Measurements from ENCODE around the gene NAV2.

DNA sequence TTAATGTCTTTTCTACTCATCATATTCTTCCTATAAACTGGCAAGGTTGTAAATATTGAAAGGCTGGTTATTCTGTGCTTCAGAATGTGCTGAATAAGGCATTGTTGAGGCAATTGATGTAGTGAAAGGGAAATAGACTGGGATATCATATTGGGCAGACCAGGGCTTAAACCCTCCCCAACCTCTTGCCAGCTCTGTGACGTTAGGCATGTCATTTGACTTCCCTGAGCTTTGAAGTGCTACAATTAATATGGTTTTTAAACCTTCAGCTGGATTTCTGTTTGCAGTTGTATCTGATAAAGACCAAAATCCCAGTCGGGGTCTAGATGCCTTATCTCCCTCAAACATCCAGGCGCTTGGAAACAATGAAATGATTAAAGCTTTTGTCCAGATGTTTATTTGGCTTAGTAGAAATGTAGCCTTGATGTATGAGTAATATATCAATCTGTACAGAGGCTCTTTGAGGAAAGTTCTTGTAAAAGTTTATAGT is 239.5 kb downstream of the NAV2 start:
- TF ChIP-seq, protein P1, sequence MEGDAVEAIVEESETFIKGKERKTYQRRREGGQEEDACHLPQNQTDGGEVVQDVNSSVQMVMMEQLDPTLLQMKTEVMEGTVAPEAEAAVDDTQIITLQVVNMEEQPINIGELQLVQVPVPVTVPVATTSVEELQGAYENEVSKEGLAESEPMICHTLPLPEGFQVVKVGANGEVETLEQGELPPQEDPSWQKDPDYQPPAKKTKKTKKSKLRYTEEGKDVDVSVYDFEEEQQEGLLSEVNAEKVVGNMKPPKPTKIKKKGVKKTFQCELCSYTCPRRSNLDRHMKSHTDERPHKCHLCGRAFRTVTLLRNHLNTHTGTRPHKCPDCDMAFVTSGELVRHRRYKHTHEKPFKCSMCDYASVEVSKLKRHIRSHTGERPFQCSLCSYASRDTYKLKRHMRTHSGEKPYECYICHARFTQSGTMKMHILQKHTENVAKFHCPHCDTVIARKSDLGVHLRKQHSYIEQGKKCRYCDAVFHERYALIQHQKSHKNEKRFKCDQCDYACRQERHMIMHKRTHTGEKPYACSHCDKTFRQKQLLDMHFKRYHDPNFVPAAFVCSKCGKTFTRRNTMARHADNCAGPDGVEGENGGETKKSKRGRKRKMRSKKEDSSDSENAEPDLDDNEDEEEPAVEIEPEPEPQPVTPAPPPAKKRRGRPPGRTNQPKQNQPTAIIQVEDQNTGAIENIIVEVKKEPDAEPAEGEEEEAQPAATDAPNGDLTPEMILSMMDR (IDR thresholded peaks at IDR 0.05): no peak
- TF ChIP-seq EZH2 (IDR thresholded peaks at IDR 0.05) (no peak), EZH2phosphoT487 (IDR thresholded peaks at IDR 0.05) (no peak)

Measured in neural progenitor cell (in vitro differentiated cells).